ENCODE measurements around the gene TMEM151B.
A peak's percentile ranks its signal among the peaks of the same experiment; 100 is the strongest.
"Not testable (repeated sequence)": the region's sequence is repeated elsewhere in the genome, so short reads cannot be mapped to it uniquely, and the experiment has no call there.

Gene TMEM151B

GRCh38 chr6:44304282-44305199, 34.3 kb downstream of the TMEM151B start:
- DNase-seq (ENCODE audit: low read depth) = peak; percentile 18

- no peak for DNase-seq (ENCODE audit: low read depth)
Observed at GRCh38 chr6:44305200-44305725, 35.0 kb downstream of the TMEM151B start.

GRCh38 chr6:44306710-44307109, 36.5 kb downstream of the TMEM151B start:
- no peak for DNase-seq (ENCODE audit: low read depth)

- no peak for DNase-seq (ENCODE audit: low read depth)
Observed at GRCh38 chr6:44307217-44307616, 37.0 kb downstream of the TMEM151B start.

GRCh38 chr6:44309092-44309491, 38.8 kb downstream of the TMEM151B start:
- no peak for DNase-seq (ENCODE audit: low read depth)

DNA sequence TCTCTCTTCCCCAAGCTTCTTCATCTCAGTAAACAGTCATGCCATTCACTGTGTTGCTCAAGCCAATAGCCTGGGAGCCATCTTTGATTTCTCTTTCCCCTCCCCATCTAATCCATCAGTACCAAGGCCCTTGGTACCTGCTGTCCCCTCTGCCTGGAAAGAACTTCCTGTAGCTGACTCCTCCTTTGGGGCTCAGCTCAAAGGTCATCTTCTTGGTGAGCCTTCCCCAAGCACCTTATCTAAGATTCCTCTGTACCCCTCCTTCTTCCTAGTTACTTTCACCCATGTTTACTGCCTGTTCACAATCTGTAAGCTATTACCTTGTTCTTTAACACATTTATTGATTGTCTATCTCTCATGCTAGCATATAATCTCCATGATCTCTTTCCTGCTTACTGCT, 39.4 kb downstream of the TMEM151B start:
- no peak for DNase-seq (ENCODE audit: low read depth)

DNA sequence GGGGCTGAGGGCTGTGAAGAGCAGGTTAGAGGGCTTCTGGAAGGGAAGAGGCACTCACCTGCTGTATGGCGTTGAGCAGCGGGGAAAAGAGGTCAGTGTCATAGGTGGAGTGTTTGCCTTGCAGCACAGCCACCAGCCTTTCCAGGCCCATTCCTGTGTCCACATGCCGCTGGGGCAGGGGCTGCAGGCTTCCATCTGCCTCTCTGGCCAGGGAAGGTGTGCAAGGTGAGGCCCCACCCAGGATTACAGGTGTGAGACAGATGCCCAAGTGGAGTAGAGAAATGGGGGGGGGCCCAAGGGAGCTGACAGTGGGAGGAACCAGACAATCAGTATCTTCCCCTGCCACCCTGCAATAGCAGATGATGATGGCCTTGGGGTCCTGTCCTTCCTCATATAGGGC, 40.0 kb downstream of the TMEM151B start:
- DNase-seq (ENCODE audit: low read depth) = no peak

- no peak for DNase-seq (ENCODE audit: low read depth)
Observed at GRCh38 chr6:44311304-44311703, 41.1 kb downstream of the TMEM151B start.

DNA sequence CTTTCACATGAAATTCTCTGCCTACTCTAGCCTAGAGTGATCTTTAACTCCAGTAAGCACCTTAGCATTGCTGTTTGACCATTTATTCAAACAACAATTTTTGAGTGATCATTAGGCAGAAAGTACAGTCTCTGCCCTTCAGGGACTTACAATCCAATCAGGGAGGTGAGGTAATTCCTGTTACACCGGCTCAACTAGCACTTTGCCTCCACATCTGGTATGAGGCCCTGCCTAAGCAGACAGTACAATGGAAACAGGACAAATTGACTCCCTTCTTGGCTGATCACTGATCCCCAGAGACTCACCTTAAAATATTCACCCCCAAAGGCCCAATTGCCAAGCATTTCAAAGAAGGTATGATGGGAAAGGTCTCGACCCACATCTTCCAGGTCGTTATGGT, 41.5 kb downstream of the TMEM151B start:
- DNase-seq (ENCODE audit: low read depth) = no peak

DNA sequence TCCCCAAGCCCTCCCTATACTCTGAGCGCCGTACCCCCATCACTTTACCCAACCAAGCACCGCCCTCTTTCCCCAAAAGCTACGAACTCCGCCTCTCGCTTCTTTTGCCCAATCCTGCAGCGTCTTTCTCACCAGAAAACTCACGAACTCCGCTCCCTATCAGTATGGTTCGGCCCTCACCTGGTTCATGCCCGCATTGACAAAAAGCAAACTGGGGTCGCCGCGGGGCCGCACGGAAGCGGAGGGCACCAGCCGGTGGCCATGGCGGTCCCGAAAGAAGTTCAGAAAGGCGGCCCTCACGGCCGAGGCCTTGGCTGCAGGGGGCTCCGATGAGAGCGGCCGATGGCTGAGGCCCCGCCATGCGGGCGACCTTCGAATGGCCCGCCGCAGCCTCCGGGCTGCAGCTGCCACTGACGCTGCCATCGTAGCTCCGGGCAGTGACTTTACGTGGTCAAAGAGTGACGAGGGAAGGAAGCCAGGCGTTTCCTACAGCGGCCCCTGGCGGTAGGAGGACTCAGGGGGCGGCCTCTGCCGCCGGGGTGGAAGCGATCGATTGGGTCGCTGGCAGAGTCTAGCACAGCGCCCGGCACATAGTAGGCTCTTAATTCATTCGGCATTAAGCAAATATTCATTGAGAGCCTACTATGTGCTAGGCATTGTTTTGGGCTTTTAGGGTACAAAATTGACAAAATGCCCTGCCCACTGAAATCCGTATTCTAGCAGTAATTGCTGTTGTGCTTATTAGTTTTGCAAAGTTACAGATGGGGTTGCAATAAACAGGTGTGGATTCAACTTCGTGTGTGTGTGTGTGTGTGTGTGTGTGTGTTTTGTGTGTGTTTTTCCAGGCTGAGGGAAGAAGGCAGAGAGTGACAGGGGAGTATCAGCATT, 42.9 kb downstream of the TMEM151B start, which contains the start of gene AARS2:
Gene AARS2 (minus strand): TSS at position 447 of the 888 bp plus-strand sequence. CDS start 24 bp downstream, at position 423.
- DNase-seq (ENCODE audit: low read depth) = peak; percentile 85

GRCh38 chr6:44314657-44315056, 44.4 kb downstream of the TMEM151B start:
- DNase-seq (ENCODE audit: low read depth) = not testable (repeated sequence)

DNA sequence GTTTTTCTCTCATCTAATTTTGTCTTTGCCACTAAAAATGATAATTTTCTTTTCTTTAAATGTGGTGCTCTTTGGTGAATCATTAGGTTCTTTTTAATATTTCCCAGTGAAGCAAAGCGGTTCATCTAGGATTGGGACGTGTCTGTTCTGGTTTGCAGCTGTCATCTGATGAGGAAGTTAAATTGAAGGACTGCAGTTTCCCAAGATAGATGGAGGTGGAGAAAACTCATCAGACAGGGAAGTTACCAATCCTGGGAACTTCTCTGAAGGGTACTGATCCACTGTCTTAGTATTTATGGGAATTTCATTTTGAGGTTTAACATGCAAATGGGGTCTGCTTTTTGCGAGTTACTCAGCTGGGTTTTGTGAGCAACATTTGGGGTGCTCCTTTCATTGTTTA, 45.3 kb downstream of the TMEM151B start:
- DNase-seq (ENCODE audit: low read depth) = no peak

DNA sequence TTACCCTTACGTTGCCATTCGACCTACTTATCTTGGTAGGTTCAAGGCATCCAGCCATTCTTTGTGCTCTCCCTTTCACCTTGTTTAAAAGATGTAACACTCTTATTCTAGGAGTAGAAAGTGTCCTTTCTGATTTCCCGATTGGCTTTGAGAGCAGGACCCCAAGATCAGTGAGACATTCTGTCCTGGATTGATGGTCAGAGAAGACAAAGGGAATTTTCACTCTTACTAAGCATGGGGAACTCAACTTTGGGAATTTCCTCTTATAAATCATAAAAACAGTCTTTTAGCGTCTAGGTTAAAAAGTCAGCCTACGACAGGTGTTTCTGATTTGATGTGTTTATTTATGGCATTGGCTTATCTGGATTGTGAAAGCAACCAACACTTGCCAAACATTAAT, 45.7 kb downstream of the TMEM151B start:
- DNase-seq (ENCODE audit: low read depth) = no peak

- no peak for DNase-seq (ENCODE audit: low read depth)
Observed at GRCh38 chr6:44316481-44316880, 46.2 kb downstream of the TMEM151B start.

DNA sequence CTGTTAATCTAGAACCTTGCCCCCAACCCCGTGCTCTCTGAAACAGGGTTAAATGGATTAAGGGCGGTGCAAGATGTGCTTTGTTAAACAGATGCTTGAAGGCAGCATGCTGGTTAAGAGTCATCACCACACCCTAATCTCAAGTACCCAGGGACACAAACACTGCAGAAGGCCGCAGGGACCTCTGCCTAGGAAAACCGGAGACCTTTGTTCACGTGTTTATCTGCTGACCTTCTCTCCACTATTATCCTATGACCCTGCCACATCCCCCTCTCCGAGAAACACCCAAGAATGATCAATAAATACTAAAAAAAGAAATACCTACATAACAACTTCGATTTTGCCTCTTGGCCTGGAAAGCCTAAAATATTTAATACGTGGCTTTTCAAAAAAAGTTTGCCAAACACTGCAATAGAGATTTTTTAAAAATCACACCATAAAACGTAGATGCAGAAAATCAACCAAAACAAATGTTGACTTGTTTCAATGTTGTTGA, 46.9 kb downstream of the TMEM151B start:
- not testable (repeated sequence) for DNase-seq (ENCODE audit: low read depth)

DNA sequence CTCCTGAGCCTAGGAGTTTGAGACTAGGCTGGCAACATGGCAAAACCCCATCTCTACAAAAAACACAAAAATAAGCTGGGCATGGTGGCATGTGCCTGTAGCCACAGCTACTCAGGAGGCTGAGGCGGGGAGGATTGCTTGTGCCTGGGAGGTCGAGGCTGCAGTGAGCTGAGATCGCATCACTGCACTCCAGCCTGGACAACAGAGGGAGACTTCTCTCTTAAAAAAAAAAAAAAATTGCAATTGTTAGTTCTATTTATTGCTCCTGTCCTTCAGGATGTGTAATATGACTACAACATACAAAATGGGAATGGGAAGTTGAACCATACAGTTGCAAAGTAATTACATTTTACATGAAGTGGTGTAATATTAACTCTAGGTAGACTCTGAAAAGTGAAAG, 51.0 kb downstream of the TMEM151B start:
- DNase-seq (ENCODE audit: low read depth) = no peak

DNA sequence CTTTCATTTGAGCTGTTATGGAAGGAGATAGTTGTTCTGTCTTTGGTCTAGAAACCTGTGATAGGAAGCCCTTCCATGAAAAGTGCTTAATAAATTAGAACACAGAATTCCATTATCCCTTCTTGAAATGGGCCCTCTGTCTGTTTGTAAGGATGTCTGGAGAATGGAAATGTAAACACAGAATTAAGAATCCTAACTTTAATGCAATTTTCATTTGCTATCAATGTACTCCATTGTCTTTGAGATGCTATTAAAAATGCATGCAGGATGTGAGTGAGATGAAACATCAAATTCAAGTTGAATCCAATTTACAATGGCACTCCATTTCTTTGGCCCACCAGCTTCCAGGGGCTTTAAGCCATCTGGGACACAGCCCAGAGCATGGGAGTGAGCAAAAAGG, 56.8 kb downstream of the TMEM151B start:
- DNase-seq (ENCODE audit: low read depth) = no peak

GRCh38 chr6:44327760-44328159, 57.5 kb downstream of the TMEM151B start:
- DNase-seq (ENCODE audit: low read depth) = no peak

DNA sequence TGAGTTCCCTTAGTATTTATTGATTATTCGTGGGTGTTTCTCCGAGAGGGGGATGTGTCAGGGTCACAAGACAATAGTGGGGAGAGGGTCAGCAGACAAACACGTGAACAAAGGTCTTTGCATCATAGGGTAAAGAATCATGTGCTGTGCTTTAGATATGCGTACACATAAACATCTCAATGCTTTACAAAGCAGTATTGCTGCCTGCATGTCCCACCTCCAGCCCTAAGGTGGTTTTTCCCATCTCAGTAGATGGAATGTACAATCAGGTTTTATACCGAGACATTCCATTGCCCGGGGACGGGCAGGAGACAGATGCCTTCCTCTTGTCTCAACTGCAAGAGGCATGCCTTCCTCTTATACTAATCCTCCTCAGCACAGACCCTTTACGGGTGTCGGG, 58.0 kb downstream of the TMEM151B start:
- not testable (repeated sequence) for DNase-seq (ENCODE audit: low read depth)

GRCh38 chr6:44329858-44330257, 59.6 kb downstream of the TMEM151B start:
- no peak for DNase-seq (ENCODE audit: low read depth)

DNA sequence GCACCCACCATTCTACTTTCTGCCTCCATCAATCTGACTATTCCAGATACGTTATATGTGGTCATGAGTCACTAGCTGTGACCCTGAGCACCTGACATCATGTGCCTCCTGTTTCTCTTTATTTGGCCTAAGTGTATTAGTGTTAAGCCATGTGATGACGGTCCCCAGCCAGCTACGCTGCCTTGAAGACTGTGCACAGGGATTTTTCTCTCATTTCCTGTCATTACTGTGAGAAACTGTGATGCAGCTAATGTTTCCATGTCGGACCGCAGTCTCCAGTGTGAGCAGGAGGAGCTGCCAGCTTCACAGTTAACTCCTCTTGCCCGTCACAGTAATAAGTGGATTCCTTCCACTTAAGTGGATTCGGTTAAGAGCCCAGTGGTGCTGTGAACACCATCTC, 62.3 kb downstream of the TMEM151B start:
- no peak for DNase-seq (ENCODE audit: low read depth)

DNA sequence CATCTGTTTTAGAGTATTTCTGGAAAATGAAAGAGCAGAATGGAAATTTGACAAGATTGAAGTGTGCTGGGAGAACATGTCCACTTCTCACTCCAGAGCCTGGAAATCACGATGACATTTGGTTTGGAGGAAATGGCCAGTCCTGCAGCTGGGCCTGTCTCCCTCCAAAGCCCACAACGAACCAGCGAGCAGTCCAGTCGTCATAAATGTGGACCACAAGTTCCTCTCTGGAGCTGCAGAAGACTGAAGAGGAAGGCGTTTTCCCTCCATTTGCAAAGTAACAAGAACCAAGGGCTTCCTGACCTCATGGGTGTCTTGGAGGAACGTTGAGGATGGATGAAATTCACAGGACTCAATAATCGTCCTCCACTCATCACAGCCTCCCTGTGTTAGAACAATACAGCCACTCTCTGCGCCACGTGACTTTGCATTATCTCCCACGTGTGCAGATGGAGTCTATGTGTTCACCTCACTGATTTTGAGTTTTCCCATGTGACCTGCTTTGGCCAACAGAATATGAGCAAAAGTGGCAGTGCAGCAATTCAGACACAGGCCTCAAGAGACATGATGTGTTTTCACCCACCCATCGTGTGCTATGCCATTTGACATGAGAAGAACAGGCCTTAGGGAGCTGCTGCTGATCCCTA, 63.1 kb downstream of the TMEM151B start:
- no peak for DNase-seq (ENCODE audit: low read depth)
